Smooth muscle cell of the brain vasculature (primary cell): Measurements from ENCODE around the gene FOXP2.
"Not testable (repeated sequence)": the region's sequence is repeated elsewhere in the genome, so short reads cannot be mapped to it uniquely, and the experiment has no call there.

ENCODE experiments used
- DNase-seq: peaks from one replicate; pipeline ENCODE4 v3.0.0-alpha.2; 2012; ENCODE audit warnings: low read depth, low spot score

The FOXP2 gene

DNA sequence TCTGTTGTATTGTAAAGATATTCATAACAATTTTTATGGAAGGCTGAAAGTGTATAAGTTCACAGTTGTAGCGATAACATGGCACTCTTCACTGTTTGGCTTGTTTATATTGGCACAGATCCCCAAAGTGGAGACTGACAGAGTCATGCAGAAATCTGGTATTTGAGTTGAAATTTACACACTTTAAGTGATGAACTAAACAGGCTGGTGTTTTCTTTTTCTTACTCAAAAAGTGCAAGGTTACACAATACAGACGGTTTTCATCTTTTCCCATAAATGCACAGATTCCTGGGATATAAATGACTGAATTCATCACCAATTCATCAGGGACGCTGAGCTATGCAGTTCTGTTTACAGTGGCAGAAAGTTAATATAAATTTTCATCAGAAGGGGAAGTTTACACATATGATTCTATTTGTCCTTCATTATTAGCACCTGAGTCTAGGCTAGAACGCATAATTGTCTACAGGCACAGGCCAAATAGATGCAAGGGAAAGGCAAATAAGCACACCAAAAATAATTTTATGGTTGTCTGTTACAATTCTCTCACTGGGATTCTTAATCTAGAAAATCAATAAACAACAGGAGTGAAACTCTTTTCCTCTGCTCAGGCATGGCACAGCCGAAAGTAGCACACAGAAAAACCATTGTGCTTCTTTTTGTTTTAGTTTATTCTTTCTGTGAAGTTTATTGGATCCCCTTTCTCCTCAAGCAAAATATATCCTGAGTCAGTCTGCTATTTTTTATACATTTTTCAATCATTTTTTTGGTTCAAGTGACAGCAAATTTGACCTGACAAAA lies 88.0 kb downstream of the FOXP2 start:
- DNase-seq, result no peak

DNA sequence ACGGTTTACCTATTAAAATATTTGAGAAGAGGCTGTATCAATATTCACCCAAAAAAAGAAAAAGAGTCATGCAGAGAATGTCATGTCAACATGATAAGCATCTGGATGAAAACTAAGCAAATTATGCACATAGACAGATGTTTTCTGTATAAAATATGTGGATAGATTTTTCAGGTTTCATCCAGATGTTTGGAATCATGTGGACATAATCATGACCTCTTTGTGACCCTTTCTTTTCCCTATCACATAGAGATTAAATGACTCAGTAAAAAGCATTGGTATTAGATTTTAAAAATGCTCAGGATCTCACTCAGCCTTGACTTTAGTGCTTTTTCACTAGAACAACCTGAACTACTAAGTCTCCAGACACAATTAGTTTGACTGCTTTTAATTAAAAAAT lies 90.0 kb downstream of the FOXP2 start:
- no peak for DNase-seq

DNA sequence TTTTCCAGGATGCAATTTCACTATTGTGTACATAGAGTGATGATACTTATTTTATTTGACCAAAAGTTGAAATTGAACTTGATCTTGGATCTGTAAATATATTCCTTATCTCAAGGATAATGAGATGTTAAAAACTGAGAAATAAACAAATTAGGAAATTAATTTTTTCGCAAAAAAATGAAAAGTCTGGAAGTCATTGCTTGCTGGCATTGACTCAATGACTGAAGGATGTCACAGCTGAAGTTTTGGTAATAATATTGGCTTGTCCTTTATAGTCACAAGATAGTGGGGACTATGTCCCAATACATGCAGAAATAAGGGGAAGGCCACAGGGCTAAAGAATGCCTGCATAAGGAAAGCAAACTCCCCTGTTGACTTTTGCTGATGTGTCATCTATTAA lies 92.8 kb downstream of the FOXP2 start:
- DNase-seq, result no peak

DNA sequence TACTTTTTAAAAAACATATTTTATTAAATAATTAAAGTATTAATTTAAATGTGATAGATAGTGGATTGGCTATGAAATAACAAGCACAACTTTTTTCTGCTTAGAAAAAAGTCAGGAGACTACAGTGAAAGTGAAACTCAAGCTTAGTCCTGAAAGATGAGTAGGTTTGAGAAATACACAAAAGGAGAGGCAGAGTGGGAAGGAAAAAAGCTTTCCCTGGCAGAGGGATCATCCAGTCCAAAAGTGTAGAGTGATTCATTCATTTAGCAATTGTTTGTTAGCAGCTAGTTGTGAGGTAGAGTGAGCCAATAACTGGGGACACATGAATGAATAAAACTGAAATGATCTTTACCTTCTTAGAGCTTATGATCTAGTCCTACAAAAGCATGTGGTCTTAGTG lies 93.5 kb downstream of the FOXP2 start:
- no peak for DNase-seq

DNA sequence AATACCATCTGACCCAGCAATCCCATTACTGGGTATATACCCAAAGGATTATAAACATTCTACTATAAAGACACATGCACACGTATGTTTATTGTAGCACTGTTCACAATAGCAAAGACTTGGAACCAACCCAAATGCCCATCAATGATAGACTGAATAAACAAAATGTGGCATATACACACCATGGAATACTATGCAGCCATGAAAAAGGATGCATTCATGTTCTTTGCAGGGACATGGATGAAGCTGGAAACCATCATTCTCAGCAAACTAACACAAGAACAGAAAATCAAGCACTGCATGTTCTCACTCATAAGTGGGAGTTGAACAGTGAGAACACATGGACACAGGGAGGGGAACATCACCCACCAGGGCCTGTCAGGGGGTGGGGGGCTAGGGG lies 96.2 kb downstream of the FOXP2 start:
- DNase-seq, result not testable (repeated sequence)

DNA sequence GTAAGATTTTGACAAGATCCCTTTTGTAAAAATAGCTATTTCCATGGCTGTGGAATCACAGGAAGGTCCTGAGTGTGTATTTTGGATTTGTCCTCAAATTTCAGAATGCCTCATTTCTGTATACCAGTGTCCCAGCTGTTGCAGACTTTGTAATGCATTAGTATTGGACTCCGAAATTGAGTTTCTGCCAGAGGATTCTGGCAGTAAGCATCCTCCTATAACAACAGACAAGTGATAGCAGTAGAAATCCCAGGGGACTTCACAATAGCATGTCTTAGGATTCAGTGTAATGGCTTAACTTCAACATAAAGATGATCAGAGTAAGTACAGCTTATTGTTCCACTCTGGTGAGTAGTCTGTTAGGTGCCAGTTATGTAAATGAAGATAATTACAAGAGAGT lies 104.6 kb downstream of the FOXP2 start:
- DNase-seq, result no peak

DNA sequence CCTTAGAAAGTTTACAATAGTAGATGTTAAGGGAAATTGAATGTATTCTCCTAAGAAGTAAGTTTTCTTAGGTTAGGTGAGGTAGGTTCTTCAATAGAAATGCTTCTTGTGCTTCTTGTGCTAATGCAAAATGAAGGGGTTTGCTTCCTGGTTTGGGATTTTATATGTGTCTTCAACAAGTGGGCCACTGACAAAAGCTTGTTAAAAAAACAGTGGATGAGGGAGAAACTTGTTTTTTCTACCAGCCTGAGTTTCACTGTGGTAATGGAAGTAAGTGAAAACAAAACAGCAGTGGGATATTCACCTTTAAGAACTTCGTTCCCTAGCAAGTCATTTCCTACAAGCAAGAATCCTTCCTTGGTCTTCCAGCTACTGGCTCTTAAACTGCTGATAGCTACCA lies 107.5 kb downstream of the FOXP2 start:
- DNase-seq, result no peak

DNA sequence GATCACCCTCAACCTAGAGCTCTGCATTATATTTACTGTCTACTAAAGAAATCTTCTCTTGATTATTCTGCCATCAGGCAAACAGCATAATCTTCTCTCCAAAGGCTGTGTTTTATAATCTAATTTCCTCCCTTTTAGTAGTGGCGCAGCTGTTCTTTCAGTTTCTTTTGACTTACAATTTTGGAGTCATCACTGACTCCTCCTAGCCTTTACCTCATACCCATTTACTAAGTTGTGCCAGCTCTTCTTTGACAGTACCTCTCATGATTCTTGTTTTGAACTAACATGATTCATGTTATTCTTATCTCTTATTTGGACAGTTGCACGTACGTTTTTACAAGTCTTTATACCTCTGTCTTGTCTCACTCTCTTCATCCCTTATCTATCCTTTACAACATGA lies 113.0 kb downstream of the FOXP2 start:
- no peak for DNase-seq

DNA sequence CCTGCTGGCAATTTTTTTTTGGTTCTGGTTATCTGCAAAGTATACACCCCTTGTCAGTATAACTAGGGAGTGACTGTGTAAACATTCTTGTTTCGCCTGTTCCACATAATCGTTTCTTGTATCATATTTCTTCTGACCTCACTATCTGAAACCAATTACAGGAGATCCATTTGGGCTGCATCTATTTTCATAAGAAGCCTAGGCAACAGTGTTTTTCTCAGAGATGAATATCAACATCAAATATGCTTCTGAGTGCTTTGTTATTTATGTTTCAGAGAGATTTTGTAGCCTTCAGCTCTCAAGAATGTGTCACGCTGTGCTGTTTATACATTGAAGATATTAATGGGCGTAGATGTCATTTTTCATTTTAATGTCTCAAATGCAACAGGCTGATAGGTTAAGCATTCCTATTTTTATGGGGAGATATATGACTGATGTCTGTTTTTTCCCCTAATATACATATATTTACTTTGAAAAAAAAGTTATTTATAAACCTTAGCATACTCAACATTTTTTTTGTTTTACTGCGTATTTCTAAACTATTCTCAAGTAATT lies 115.5 kb downstream of the FOXP2 start:
- DNase-seq, result peak; percentile 40

DNA sequence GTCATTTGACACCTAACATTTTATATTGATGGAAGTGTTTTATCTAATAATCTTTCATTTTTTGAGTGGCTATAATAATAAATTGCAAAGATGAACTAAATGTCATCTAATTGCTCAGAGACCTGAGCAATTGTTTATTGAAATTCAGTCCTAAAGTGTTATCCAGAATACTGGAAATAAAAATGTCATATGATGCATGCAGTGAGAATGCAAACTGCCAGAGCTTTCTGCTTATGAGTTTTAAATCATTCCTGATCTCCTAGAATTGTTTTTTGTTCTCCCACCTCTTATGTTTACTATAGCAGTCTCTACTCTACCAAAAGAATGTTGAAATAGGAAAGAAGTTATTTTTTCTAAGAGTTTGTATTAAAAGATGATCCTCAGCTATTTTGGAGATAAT lies 116.7 kb downstream of the FOXP2 start:
- no peak for DNase-seq

DNA sequence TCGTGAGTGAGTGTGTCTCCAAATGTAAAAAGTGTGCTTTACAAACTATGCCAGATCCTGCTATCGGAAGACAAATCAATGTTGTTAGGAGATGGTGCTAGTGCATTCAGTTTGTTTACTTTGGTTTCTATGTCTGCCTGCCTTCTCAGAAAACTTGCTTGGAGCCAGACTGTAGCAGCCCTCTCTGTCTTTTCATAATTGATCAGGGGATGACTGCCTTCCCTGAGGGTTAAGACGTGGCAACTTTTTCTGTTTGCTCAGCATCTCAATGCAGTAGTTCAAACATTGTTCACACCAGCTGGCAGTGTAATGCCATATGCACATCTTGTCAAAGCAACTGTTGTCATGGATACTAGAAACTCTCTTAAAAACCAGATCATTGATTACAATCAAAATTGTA lies 118.5 kb downstream of the FOXP2 start:
- DNase-seq, result no peak

DNA sequence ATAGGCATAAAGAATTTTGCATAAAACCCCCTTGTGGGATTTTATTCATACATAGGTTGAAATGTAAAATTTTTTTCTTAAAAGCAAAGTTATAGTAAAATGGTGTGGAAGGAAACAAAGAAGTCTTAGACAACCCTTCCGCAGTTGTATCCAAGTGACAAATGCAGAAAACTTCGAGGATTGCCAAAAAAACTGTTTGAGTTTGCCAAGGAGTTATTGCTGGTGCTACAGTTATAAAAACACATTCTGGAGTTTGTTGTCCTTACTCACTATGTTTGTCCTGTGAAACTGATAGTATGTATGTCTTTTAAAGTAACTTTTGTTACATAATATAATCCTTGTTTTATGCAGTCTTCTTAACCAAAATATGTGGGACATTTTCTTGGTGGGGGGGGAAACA lies 120.3 kb downstream of the FOXP2 start:
- no peak for DNase-seq

DNA sequence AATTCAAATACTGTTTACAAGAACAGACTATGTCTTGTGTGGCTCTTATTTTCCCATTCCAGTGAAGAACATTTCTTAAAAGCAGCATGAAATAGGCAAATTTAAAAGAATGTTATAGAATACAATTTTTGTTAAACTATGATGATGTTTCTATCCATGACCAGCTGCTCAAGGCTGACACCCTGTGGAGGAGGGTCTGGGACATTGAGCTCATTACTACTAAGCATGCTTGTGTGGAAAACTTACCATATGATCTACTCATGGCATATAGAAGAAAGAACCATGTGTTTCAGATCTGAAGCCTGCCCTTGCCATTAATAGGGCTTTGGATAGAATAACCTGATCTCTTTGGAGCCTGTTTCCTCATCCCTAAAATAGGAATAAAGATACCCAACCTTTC lies 125.0 kb downstream of the FOXP2 start:
- DNase-seq, result no peak

DNA sequence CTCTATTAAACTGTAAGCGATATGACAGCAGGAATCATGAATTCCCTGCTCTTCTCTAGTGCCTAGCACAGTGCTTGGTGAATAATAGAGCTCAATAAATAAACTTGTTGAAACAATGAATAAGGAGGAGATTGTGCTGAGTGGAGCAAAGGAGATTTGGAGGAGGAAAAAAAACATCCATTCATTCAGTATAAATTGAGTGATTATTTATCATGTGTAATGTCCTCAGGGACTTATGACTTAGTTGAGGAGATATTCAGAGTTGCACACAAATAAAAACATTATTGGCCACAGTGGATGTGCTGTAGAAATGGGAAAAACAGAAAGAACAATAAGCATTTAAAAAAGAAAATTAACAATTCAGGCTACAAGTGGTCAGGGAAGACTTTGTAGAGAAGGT lies 125.7 kb downstream of the FOXP2 start:
- DNase-seq, result no peak

DNA sequence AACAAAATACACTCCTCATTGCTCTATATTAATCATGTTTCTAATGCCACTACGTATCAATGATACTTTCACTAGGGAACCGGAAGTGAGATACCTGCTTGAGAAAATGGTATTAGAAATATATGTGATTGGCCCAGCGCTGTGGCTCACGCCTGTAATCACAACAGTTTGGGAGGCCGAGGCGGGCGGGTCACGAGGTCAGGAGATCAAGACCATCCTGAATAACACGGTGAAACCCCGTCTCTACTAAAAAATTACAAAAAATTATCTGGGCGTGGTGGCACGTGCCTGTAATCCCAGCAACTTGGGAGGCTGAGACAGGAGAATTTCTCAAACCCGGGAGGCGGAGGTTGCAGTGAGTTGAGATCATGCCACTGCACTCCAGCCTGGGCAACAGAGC lies 132.7 kb downstream of the FOXP2 start:
- DNase-seq, result not testable (repeated sequence)

DNA sequence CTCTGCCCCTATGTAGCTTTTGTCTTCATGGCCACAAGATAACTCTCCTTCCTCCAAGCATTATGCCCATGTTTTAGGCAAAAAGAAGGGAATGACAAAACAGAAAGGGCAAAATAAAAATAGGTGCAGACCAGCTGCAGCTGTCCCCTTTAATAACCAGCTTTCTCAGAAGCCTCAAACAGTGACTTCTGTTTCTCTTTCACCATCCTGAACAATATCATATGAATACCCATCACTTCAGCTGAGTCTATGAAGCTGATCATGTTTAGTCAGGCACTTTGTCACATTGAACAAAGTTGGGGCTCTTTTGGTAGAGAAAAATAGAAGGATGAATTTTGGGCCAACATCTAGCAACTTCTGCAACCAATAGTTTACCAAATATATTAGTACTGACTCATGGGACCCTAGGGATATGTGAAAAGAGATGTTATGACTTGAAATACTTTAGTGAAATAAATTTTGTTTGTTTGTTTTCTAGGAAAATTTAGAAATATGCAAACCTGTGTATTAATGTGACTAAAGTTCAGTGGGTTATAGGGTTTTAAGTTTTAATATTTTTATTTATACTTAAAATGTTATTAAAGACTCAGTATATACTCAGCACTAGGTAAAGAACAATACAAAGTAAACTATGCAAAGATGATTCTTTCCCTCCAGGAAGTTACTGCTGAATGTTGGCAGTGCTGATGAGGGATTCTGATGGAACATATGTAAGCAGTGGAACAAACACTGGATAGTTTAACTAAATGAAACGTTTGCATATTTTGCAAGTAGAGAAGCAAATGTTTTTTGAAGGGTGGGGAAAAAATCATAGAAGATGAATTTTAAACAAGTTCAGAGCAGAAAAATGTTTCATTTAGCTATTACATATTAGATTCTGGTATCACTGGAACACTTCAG lies 133.7 kb downstream of the FOXP2 start:
- no peak for DNase-seq

DNA sequence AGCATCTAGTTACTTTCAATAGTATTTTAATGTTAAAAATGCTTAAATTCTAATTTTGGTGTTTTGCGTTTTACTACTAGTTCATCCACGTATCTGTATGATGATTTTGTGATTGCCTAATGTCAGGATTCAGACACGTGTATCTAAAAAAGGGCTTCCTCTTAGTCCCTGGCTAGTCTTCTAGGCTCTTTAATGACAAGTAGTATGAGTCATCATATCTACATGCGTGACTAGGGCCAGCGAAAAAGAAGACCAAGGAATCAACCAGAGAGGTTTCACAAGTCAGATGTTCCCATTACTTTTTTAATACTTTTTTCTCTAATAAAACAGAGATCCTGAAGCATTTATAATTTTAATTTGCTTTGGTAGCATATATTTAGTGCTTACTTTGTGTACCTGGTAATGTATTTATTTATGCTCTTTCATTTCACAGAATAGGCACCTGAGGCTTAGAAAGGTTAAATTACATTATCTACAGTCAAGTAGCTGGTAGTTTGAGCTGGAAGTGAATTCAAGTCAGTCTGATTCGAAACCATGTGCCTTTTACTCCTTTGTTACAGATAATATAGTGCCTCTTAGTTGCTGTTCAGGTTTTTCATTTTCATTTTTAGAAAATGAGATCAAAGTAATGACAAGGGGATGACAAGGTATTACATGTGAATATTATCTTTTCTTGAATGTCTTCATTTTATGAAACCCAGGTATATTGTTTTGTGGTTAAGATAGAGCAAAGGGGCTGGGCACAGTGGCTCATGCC lies 140.3 kb downstream of the FOXP2 start:
- DNase-seq, result no peak

DNA sequence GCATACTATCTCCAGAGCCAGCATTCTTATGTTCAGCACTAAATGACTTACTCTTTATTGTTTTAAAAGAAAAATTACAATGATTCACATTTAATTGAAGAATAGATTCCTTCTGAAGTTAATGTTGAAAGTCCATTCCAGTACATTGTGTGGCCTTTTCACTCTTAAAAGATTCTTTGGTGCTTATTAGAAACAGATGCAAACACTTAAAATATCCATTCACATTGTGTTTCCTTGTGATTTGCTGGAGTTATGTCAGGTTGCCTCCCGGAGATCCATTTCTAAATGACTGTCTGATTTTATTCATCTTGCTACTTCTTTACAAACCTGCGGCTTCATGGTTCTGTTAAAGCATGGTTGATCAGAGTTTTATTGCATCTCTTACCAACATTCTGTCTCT lies 152.8 kb downstream of the FOXP2 start:
- DNase-seq, result no peak

DNA sequence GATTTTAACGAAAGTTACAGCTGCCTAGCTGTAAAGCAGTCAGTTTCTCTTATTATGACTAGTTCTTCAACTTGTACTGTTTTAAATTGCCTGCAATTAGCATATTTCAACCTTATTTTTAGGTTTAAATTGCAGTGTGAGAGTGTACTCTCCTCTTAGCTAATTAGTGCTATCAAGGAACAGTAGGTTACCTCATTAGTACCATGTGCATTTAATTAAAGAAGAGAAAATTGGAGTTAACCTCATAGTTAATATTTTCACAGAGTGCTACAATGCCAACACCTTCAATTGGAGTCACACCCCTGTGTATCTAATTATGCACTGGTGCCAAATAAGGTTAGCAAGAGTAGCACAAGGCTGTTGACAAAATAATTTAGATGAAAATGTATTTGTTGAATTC lies 154.6 kb downstream of the FOXP2 start:
- DNase-seq, result no peak

DNA sequence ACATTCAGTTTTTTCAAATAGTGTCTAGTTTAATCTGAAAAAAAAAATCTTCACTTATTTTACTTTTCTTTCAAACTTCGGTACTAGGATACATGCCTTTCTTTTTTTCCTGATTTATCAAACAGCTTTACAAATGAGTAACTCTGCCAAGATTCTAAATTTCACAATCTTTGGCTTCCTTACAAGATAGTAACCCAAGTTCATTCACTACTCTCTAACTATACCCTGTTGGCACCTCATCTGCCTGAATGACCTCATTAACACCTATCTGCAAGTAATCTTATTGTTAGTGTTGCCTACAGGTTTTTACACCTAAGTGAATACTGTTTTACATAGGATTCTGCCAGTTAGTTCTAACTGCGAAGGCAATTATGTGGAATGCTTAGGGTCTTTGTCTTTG lies 159.8 kb downstream of the FOXP2 start:
- DNase-seq, result no peak

DNA sequence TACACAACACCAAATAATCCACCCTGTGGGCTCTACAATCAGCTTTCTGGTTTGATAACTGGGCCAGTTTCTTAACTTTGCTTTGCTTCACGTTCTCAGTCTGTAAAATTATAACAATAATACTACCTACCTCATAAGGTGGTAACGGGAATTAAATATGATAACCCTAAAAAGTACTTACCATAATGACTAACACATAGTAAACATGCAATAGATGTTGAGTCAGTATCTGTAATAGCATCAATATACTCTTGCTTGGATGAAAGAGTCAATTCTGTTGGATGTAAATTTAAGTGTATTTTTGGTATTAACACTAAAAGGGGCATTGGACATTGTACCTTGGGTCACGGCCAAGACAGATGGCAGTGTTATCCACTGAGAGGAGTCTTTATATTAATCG lies 160.5 kb downstream of the FOXP2 start:
- DNase-seq, result no peak

DNA sequence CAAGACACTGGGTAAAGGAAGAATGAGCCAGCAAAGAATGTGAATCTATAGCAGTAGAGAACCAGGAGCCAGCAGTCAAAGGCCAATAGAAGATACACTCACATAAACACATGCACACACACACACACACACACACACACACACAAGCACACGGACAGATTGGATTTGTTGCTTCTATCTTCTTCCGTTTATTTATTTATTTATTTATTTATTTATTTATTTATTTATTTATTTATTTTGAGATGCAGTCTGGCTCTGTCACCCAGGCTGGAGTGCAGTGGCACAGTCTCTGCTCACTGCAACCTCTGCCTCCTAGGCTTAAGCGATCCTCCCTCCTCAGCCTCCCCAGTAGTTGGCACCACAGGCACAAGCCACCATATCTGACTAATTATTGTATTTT lies 166.3 kb downstream of the FOXP2 start:
- not testable (repeated sequence) for DNase-seq
